Measurements from ENCODE around the gene KRI1.

DNA sequence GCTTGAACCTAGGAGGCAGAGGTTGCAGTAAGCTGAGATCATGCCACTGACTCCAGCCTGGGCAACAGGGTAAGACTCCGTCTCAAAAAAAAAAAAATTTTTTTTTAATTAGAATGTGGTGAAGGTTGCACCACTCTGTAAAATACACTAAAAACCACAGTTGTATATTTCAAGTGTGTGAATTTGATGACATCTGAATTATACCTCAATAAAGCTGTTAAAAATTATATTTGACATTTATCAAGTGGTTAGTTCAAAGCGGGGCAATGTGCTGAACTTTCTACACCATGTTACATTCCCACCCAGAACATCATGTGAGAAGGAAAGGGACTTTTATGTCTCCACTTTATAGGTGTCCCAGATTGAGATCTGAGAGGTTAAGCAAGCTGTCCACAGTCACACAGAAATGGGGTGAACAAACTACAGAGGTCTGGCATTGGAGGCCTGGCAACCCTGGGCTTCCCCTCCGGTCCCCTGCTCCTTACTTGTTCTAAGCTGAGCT, 42.6 kb downstream of the KRI1 start:
- TF ChIP-seq CTCF (IDR thresholded peaks at IDR 0.05; ENCODE audit: low read depth, low read length, missing input control) (no peak), TAF1 (conservative IDR thresholded peaks at IDR 0.05) (no peak), RAD21 (IDR thresholded peaks at IDR 0.05) (no peak), FOXA1 (IDR thresholded peaks at IDR 0.05) (no peak), JUND (IDR thresholded peaks at IDR 0.05) (no peak)
- TF ChIP-seq, protein P1, sequence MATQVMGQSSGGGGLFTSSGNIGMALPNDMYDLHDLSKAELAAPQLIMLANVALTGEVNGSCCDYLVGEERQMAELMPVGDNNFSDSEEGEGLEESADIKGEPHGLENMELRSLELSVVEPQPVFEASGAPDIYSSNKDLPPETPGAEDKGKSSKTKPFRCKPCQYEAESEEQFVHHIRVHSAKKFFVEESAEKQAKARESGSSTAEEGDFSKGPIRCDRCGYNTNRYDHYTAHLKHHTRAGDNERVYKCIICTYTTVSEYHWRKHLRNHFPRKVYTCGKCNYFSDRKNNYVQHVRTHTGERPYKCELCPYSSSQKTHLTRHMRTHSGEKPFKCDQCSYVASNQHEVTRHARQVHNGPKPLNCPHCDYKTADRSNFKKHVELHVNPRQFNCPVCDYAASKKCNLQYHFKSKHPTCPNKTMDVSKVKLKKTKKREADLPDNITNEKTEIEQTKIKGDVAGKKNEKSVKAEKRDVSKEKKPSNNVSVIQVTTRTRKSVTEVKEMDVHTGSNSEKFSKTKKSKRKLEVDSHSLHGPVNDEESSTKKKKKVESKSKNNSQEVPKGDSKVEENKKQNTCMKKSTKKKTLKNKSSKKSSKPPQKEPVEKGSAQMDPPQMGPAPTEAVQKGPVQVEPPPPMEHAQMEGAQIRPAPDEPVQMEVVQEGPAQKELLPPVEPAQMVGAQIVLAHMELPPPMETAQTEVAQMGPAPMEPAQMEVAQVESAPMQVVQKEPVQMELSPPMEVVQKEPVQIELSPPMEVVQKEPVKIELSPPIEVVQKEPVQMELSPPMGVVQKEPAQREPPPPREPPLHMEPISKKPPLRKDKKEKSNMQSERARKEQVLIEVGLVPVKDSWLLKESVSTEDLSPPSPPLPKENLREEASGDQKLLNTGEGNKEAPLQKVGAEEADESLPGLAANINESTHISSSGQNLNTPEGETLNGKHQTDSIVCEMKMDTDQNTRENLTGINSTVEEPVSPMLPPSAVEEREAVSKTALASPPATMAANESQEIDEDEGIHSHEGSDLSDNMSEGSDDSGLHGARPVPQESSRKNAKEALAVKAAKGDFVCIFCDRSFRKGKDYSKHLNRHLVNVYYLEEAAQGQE (IDR thresholded peaks at IDR 0.05) = no peak
